Astrocyte of the cerebellum (primary cell): ENCODE results near the gene ATRNL1.

Experiments used
- DNase-seq: peaks from one replicate; pipeline ENCODE4 v3.0.0-alpha.2; 2011; ENCODE audit warnings: low read depth
- H3K4me3 ChIP-seq: 2 replicates; pipeline ENCODE4 v1.5.1; 2011; ENCODE audit warnings: mild to moderate bottlenecking, low read depth, low read length, moderate library complexity
- CTCF ChIP-seq: IDR thresholded peaks from 2 replicates; pipeline ENCODE4 v1.5.1; 2012; ENCODE audit warnings: low read length, low read depth, moderate library complexity, mild to moderate bottlenecking; ENCODE audit errors: missing control alignments
- in situ Hi-C: cut with HindIII; loops from 2 replicates; pipeline ENCODE4 v1.10.0; 2017; ENCODE audit warnings: low sequenced_read_pairs

The ATRNL1 gene

GRCh38 chr10:115883372-115883771 lies 790.2 kb downstream of the ATRNL1 start:
- H3K4me3 ChIP-seq: no peak overlapping the region
- in situ Hi-C loops: no loop called here
- TF ChIP-seq CTCF: no peak
- DNase-seq: no peak

DNA sequence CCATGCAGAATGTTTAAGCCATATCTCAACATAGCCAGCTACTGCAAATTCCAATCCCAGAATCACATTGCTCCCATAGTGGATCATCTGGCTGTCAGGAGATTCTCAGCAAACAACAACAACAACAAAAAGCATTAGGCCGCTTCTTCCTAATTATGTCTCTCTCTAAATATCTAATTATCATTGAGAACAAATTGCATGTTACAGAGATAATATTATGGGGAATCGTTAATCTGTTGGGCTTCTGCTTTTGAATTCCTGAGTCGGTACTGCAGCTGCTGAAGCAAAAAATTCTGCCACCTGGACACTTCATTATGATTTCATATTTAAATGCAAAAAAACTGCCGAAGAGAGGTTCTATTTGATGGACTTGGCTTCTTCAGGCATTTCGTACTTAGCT lies 791.2 kb downstream of the ATRNL1 start:
- in situ Hi-C loops: no loop called here
- TF ChIP-seq CTCF: no peak
- no peak for DNase-seq
- no peak overlapping the region for H3K4me3 ChIP-seq

GRCh38 chr10:115895166-115895565 lies 802.0 kb downstream of the ATRNL1 start:
- DNase-seq: no peak
- in situ Hi-C loops: no loop called here
- TF ChIP-seq CTCF: no peak
- H3K4me3 ChIP-seq: no peak overlapping the region

DNA sequence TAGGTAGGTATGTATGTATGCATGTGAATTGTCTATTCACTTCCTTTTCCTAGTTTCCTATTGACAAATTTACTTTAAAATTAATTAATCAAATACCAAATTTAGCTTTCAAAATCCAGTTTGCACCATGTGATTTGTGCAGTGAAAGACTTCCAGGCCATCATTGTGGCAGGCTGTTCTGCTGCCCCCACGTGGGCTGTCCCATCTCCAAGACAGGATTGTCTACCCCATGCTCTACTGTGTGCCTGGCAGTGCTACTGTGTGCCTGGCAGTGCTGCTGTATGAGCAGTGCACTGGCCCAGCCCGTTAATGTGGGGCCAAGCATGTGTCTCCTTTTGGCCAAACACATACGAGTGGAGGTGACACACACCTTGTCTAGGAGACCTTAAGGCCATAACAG lies 805.1 kb downstream of the ATRNL1 start:
- DNase-seq: no peak
- no peak overlapping the region for H3K4me3 ChIP-seq
- in situ Hi-C loops: no loop called here
- TF ChIP-seq CTCF: no peak

GRCh38 chr10:115902596-115902995 lies 809.4 kb downstream of the ATRNL1 start:
- TF ChIP-seq CTCF: no peak
- H3K4me3 ChIP-seq: no peak overlapping the region
- no peak for DNase-seq
- in situ Hi-C loops: no loop called here

GRCh38 chr10:115903207-115903606 lies 810.0 kb downstream of the ATRNL1 start:
- H3K4me3 ChIP-seq: no peak overlapping the region
- in situ Hi-C loops: no loop called here
- TF ChIP-seq CTCF: no peak
- no peak for DNase-seq

DNA sequence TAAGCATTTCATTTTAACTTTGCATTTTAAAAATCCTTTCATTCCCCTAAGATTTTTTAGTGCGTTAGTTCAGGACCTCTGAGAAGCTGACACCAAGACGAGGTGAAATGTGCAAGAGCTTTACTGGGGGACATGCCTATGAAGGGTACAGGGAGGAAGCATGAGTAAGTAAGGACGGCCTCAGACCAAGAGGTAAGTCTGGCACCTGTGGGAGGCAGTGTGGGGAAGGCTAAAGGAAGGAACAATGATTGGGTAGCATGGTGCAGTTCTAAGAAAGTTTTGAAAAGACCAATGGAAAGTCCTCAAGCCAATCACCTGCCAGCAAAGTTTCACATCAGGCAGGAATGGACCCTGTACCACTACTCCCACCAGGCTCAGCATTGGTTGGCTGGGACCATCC lies 810.7 kb downstream of the ATRNL1 start:
- in situ Hi-C loops: no loop called here
- no peak for TF ChIP-seq CTCF
- H3K4me3 ChIP-seq: no peak overlapping the region
- DNase-seq: no peak
